Activated CD8-positive, alpha-beta memory T cell treated with anti-CD3 and anti-CD28 coated beads, Interleukin-2, amount 50 U/mL, for 1 hour (primary cell): ENCODE data around the gene SPATA2L.
"Not testable (repeated sequence)": the region's sequence is repeated elsewhere in the genome, so short reads cannot be mapped to it uniquely, and the experiment has no call there.

Experiments used
- DNase-seq: peaks from one replicate; pipeline ENCODE4 v3.0.0-alpha.2; 2020; ENCODE audit errors: extremely low read depth

Gene SPATA2L

GRCh38 chr16:89689621-89690020 is 11.9 kb downstream of the SPATA2L start:
- DNase-seq, result not testable (repeated sequence)

GRCh38 chr16:89689142-89689541 is 12.4 kb downstream of the SPATA2L start:
- DNase-seq, result no peak

GRCh38 chr16:89688395-89688794 is 13.1 kb downstream of the SPATA2L start:
- no peak for DNase-seq

GRCh38 chr16:89687092-89687940 is 14.2 kb downstream of the SPATA2L start:
- DNase-seq, result no peak

- peak; percentile 43 for DNase-seq
Observed at GRCh38 chr16:89686520-89687091, 14.9 kb downstream of the SPATA2L start, which contains the start of gene CDK10. Gene CDK10, plus strand, starts transcription at chr16:89686689. Its CDS starts 22 bp downstream, at chr16:89686711.

- DNase-seq, result no peak
Observed at GRCh38 chr16:89685916-89686315, 15.6 kb downstream of the SPATA2L start.

GRCh38 chr16:89678258-89678657 is 23.2 kb downstream of the SPATA2L start:
- no peak for DNase-seq

- no peak for DNase-seq
Observed at GRCh38 chr16:89672177-89672941, 29.1 kb downstream of the SPATA2L start.

- DNase-seq, result not testable (repeated sequence)
Observed at GRCh38 chr16:89671565-89671964, 29.9 kb downstream of the SPATA2L start.

- DNase-seq, result no peak
Observed at GRCh38 chr16:89670496-89671431, 30.7 kb downstream of the SPATA2L start.

- no peak for DNase-seq
Observed at GRCh38 chr16:89669755-89670154, 31.8 kb downstream of the SPATA2L start.

- DNase-seq, result no peak
Observed at GRCh38 chr16:89668790-89669158, 32.7 kb downstream of the SPATA2L start.

GRCh38 chr16:89667633-89668032 is 33.9 kb downstream of the SPATA2L start:
- DNase-seq, result no peak

GRCh38 chr16:89667000-89667399 is 34.5 kb downstream of the SPATA2L start:
- DNase-seq, result not testable (repeated sequence)

- DNase-seq, result not testable (repeated sequence)
Observed at GRCh38 chr16:89664238-89664637, 37.3 kb downstream of the SPATA2L start.

- no peak for DNase-seq
Observed at GRCh38 chr16:89661215-89661614, 40.3 kb downstream of the SPATA2L start.

GRCh38 chr16:89660146-89660545 is 41.4 kb downstream of the SPATA2L start:
- DNase-seq, result no peak

GRCh38 chr16:89658221-89658879 is 43.2 kb downstream of the SPATA2L start:
- no peak for DNase-seq

- DNase-seq, result peak; percentile 63
Observed at GRCh38 chr16:89657442-89658220, 43.9 kb downstream of the SPATA2L start, which contains the start of the genes CHMP1A and SPATA33. Gene CHMP1A, minus strand, starts transcription at chr16:89657708. Its CDS starts 120 bp downstream, at chr16:89657588. Gene SPATA33, plus strand, starts transcription at chr16:89657836. Its CDS starts 76 bp downstream, at chr16:89657912.
